RPMI8226 (cell line): Measurements from ENCODE around the gene DDAH2.
A peak's percentile ranks its signal among the peaks of the same experiment; 100 is the strongest.

ENCODE experiments used
- DNase-seq: peaks from one replicate; pipeline ENCODE4 v3.0.0-alpha.2; 2015

DDAH2 gene

DNA sequence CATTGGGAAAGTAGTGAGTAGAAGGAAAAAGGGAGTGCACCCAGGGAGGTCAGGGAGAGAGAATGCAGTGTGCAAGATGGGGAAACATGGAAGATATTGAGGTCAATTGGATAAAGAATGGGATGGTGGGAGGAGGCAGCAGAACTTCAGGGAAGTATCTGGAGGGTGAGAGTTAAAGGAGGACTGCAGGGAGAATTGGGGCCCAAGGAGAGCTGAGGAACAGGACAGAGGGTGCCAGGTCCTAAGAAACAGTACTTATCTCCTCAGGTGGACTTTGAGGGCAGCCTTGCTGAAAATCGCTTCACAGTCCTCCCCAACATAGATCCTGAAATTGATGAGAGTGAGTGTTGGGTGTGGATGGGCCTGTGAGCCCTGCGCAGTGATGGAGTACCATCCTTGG, 29.2 kb upstream of the DDAH2 start:
- DNase-seq, result no peak

DNA sequence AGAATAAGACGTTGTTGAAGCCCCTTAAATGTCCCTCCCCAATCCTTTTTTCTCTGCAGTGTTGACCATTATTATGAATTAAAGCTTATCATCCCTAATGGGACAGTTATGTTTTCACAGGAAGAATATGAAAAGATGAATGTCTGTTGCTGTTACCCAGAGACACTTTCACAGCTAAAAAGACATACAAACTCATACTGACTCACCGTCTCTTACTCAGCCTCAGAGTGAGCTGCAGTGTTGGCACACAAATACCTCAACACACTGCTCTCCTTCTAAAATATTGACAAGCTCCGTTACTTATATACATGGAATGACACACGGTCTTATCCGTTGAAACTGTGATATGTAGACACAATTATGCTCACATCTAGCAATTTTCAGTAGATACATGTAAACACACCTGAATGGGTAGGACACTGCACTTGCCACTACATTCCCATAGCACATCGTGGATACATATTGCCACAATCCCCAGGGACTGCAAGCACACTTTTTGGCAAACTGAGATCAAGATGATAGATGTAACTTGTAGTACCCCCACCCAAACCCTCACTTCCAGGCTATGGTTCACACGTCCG, 23.7 kb upstream of the DDAH2 start:
- DNase-seq, result no peak

DNA sequence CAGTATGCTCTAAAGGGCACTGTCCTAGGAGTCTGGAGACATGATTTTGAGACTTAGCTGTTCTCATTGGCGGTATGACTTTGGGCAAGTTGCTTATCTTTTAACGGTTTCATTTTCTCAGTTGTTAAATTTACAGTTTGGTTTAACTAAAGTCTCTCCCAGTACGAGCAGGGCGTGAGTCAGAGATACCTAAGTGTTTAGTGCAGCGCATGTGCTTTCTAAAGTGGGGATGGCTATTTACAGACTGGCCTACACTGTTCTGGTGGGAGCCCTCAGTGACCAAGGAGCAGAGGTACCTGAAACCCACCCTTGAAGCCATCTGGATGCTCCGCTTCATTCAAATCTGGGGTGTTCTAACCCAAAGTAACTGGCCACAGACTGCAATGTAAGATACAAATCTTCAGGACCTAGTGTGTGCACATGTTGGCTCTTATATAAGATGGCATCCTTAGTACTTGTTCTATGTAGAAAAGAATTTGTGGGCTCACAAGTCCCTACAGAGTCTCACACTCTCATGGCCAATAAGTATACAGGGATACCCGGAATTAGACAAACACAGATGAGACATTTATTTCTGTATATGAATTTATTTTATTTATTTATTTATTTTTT, 21.4 kb upstream of the DDAH2 start:
- DNase-seq, result no peak

GRCh38 chr6:31749301-31750036, 20.4 kb upstream of the DDAH2 start:
- no peak for DNase-seq

GRCh38 chr6:31744422-31744821, 15.3 kb upstream of the DDAH2 start:
- DNase-seq, result no peak

GRCh38 chr6:31742894-31743293, 13.8 kb upstream of the DDAH2 start:
- no peak for DNase-seq

DNA sequence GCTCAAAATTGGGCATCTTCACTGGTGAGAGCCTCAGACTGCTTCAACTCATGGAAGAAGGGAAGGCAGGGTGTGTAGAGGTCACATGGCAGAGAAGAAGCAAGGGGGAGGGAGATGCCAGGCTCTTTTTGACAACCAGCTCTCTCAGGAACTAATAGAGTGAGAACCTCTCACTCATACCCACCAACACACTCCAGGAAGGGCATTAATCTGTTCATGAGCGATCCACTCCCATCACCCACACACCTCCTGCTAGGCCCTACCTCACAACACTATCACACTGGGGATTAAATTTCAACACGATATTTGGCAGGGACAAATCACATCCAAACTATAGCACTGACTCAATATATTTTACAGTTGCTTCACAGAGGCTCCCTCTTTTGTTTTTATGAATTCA, 12.7 kb upstream of the DDAH2 start:
- no peak for DNase-seq

DNA sequence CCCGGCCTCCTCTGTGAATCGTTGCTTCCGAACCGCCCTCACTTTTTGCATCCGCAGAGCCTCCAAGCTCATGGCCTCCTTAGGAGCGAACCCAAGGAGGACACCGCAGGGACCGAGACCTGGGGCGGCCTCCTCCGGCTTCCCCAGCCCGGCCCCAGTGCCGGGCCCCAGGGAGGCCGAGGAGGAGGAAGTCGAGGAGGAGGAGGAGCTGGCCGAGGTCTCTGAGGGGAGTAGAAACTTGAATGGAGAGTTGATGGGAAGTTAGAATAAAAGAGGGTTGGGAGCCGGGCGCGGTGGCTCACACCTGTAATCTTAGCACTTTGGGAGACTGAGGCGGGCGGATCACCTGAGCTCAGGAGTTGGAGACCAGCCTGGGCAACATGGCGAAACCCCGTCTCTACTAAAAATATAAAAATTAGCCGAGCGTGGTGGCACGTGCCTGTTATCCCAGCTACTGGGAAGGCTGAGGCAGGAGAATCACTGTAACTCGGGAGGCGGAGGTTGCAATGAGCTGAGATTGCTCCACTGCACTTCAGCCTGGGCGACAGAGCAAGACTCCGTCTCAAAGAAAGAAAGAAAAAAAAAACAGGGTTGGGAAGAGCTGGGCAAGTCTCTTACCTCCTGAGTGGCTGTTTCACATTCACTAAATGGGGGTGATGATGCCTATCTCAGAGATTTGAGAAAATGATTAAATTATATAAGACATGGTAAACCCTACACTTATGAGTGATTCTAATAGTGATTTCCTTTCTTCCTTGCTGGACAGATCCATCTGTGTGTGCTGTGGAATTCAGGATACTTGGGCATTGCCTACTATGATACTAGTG, 11.5 kb upstream of the DDAH2 start:
- DNase-seq, result peak; percentile 58

DNA sequence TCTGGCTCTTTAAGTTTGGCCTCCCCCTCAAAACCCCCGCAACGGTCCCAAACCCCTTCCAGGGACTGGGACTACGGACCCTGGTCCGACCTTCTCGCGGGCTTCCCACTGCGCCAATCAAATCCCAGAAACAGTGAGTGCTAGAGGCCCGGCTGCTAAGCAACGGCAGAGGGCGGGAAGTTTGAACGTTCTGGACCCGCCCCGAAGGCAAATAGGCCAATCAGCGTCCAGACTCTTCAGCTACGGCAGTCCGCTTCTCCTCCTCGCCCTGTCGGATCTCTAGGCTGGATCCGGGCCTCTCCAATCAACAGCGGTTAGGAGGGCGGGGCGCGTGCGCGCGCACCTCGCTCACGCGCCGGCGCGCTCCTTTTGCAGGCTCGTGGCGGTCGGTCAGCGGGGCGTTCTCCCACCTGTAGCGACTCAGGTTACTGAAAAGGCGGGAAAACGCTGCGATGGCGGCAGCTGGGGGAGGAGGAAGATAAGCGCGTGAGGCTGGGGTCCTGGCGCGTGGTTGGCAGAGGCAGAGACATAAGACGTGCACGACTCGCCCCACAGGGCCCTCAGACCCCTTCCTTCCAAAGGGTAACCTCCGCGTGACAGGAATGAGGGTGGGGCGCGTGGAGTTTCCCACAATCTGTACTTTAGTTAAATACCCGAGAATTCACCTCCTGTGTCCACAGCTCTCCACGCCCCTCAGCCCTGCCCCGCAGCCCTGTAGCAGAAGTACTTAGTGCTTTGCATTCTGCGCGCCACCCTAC, 10.7 kb upstream of the DDAH2 start, which contains the start of gene MSH5:
TSS of gene MSH5 (plus strand) at position 367 of the 758 bp plus-strand sequence. CDS start 462 bp downstream, outside the sequence.
- DNase-seq, result peak; percentile 99

GRCh38 chr6:31737991-31738979, 9.2 kb upstream of the DDAH2 start:
- peak; percentile 87 for DNase-seq

DNA sequence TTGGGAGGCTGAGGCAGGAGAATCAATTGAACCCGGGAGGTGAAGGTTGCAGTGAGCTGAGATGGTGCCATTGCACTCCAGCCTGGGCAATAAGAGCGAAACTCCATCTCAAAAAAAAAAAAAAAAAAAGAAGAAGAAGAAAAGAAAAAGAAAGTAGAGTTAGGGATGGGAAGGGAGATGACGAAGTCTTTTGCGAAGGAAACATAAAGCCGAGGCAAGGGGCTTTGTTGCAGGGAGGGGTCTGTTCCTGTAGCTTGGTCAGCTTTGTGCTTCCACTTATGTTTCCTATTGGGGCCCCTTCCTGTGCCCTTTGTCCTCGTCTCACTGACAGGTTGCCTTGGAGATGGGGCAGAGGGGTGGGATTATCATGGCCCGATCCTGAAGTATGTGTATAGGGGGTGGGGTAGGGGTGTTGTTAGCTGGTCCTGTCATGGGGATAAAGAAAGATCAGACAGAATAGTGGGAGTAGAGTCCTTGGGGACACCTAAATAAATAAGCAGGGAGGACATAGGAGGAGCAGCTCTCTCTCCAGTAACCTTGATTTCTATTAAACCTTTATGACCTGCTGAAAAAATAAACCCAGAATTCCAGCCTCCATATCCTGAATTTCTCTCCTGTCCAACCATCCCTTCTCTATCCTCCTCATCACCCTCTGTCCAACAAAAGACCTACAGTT, 8.4 kb upstream of the DDAH2 start:
- DNase-seq, result peak; percentile 37

- DNase-seq, result no peak
Observed at GRCh38 chr6:31736768-31737314, 7.7 kb upstream of the DDAH2 start.

GRCh38 chr6:31736021-31736767, 7.1 kb upstream of the DDAH2 start, which contains the start of gene CLIC1:
CLIC1 (minus strand) TSS chr6:31736530; CDS start chr6:31736300, 230 bp downstream.
- DNase-seq, result peak; percentile 78

- DNase-seq, result peak; percentile 60
Observed at GRCh38 chr6:31734821-31735406, 5.8 kb upstream of the DDAH2 start.

GRCh38 chr6:31734247-31734820, 5.2 kb upstream of the DDAH2 start:
- no peak for DNase-seq

GRCh38 chr6:31733734-31734133, 4.6 kb upstream of the DDAH2 start:
- no peak for DNase-seq

DNA sequence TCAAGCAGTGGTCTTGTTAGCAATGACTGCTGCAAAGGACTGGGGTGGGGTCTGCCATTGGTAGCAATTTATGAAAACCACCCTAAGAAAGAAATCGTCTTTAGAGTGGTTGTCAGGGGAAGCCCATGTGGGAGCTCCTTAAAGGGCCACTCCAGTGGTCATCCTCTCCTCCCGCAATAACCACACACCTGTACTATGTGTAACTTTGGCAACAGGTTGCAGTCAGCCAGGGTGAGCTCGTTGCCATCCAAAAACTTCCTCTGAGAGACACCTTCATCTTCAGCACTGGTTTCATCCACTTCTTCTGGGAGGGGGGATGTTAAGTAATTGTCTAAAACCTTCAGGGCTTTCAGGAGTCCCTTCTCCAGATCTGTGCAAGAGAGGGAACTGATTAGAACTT, 2.9 kb upstream of the DDAH2 start:
- no peak for DNase-seq

DNA sequence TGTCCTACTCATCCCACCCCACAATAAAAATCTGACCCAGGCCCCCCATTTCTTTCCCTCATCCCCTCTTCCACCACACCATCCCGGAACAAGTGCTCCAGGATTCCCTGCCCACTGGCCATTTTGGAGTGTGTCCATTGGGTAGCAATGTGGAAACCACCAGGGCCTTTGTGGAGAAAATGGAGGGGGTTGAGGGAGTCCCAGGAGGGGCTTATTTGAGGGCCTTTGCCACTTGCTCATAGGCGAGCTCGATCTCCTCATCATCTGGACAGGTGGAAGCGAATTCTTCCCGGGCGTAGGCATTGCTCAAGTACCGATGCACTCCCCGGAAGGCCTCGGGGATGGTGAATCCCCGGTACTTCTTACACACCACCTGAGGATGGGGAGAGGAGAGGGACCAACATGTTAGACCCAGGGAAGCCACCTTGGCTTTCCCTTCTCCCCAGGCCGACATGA, 1.6 kb upstream of the DDAH2 start:
- no peak for DNase-seq
